Karpas-422 (cell line): ENCODE measurements around the gene TBC1D16. TPM values are rescaled to one million over a fixed set of nuclear protein-coding genes. Genes with fewer than 3 reads are reported as not detected.

Experiments
- DNase-seq: peaks from one replicate; pipeline ENCODE4 v3.0.0-alpha.2; 2015
- H2AFZ ChIP-seq: fragments of 200-600 bp; sonication (generic); 2 replicates; pipeline ENCODE4 v1.6.1; 2014; ENCODE audit warnings: antibody characterized with exemption, low read length, mixed read lengths
- H3K27ac ChIP-seq: fragments of 200-600 bp; sonication (generic); 2 replicates; pipeline ENCODE4 v1.5.1; 2014; ENCODE audit warnings: mild to moderate bottlenecking, low read length, moderate library complexity
- H3K27me3 ChIP-seq: fragments of 200-600 bp; sonication (generic); 2 replicates; pipeline ENCODE4 v1.6.1; 2014; ENCODE audit warnings: low read length, mixed read lengths
- H3K36me3 ChIP-seq: fragments of 200-600 bp; sonication (generic); 2 replicates; pipeline ENCODE4 v1.6.1; 2014; ENCODE audit warnings: low read length, mixed read lengths; ENCODE audit not compliant: insufficient read depth
- H3K4me1 ChIP-seq: fragments of 200-600 bp; sonication (generic); 2 replicates; pipeline ENCODE4 v1.6.1; 2014; ENCODE audit warnings: mild to moderate bottlenecking, low read length, mixed read lengths
- H3K4me2 ChIP-seq: fragments of 200-600 bp; sonication (generic); 2 replicates; pipeline ENCODE4 v1.6.1; 2014; ENCODE audit warnings: low read length, low read depth, mild to moderate bottlenecking; ENCODE audit not compliant: poor library complexity, severe bottlenecking
- H3K4me3 ChIP-seq: fragments of 200-600 bp; sonication (generic); 2 replicates; pipeline ENCODE4 v1.5.1; 2014; ENCODE audit warnings: mild to moderate bottlenecking, antibody characterized with exemption, low read length, mixed read lengths
- H3K79me2 ChIP-seq: fragments of 200-600 bp; sonication (generic); 2 replicates; pipeline ENCODE4 v1.6.1; 2014; ENCODE audit warnings: mild to moderate bottlenecking, low read length, mixed read lengths
- H3K9ac ChIP-seq: fragments of 200-600 bp; sonication (generic); 2 replicates; pipeline ENCODE4 v1.6.0; 2014; ENCODE audit warnings: low read length
- H3K9me2 ChIP-seq: fragments of 200-600 bp; sonication (generic), shearing (Covaris generic); replicated peaks from 2 replicates; pipeline ENCODE4 v1.6.0; 2014; ENCODE audit warnings: mild to moderate bottlenecking, low read length, moderate library complexity; ENCODE audit not compliant: insufficient read depth
- H3K9me3 ChIP-seq: fragments of 300-700, 200-600 bp; sonication (generic); 2 replicates; pipeline ENCODE4 v1.6.1; 2014; ENCODE audit warnings: low read length, mixed read lengths
- H4K20me1 ChIP-seq: fragments of 200-600 bp; sonication (generic); 2 replicates; pipeline ENCODE4 v1.6.1; 2014; ENCODE audit warnings: mild to moderate bottlenecking, antibody characterized with exemption, low read length, low read depth; ENCODE audit not compliant: insufficient read depth
- total RNA-seq: library from RNA; depleted of rRNA; stranded (reverse); fragments of >200 nt; shearing (Covaris generic); gene quantifications from 2 replicates; pipeline ENCODE4 v1.2.3, GENCODE V29; 2014; ENCODE audit warnings: low replicate concordance; rRNA removed

The TBC1D16 gene
- total RNA-seq, 1 experiment from 2014 or later = 0.22 TPM

DNA sequence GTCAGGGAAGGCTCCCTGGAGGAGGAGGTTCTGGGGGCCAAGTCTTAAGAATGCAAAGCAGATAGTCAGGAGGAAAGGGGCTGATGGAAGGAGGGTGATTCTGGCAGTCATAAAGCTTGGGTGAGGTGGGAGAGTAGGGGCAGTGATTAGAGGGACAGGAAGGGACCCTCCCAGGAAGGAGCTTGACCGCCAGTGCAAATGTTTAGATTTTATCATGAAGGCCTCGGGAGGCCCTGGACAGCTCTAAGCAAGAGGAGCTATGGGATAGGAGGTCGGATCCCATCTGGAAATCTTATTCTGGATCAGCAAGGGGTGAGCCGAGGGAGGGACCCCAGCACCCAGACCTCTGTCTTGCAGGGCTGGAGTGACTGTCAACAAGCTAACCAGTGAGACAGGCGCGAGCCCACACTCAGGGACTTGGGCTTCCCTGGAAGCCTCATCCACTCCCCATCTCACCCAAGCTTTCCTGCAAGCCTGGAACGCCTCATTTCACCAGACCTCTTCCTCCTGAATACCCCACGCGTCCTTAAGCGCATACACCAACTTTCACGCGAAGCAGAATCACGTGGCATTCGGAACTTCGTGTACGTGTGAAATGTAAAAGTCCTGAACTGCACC, 144.4 kb downstream of the TBC1D16 start:
- H4K20me1 ChIP-seq = no peaks in the 10 kb centered on the region
- H3K4me2 ChIP-seq = no peak overlapping the region
- no peak overlapping the region for H3K27ac ChIP-seq
- no peaks in the 10 kb centered on the region for H3K27me3 ChIP-seq
- no peaks in the 10 kb centered on the region for H3K4me1 ChIP-seq
- H3K9me3 ChIP-seq = no peaks in the 10 kb centered on the region
- no peak overlapping the region for H2AFZ ChIP-seq
- no peaks in the 10 kb centered on the region for H3K36me3 ChIP-seq
- no peaks in the 10 kb centered on the region for H3K9me2 ChIP-seq
- no peak for DNase-seq
- H3K79me2 ChIP-seq = no peaks in the 10 kb centered on the region
- H3K9ac ChIP-seq = no peak overlapping the region
- H3K4me3 ChIP-seq = no peak overlapping the region

- H3K9ac ChIP-seq = no peak overlapping the region
- H3K36me3 ChIP-seq = no peaks in the 10 kb centered on the region
- H4K20me1 ChIP-seq = no peaks in the 10 kb centered on the region
- no peak overlapping the region for H3K4me3 ChIP-seq
- no peaks in the 10 kb centered on the region for H3K9me2 ChIP-seq
- H3K4me1 ChIP-seq = no peaks in the 10 kb centered on the region
- no peak overlapping the region for H3K4me2 ChIP-seq
- H3K27ac ChIP-seq = no peak overlapping the region
- no peaks in the 10 kb centered on the region for H3K9me3 ChIP-seq
- no peak overlapping the region for H2AFZ ChIP-seq
- DNase-seq = no peak
- no peaks in the 10 kb centered on the region for H3K27me3 ChIP-seq
- no peaks in the 10 kb centered on the region for H3K79me2 ChIP-seq
Observed at GRCh38 chr17:79890706-79891105, 145.0 kb downstream of the TBC1D16 start.

DNA sequence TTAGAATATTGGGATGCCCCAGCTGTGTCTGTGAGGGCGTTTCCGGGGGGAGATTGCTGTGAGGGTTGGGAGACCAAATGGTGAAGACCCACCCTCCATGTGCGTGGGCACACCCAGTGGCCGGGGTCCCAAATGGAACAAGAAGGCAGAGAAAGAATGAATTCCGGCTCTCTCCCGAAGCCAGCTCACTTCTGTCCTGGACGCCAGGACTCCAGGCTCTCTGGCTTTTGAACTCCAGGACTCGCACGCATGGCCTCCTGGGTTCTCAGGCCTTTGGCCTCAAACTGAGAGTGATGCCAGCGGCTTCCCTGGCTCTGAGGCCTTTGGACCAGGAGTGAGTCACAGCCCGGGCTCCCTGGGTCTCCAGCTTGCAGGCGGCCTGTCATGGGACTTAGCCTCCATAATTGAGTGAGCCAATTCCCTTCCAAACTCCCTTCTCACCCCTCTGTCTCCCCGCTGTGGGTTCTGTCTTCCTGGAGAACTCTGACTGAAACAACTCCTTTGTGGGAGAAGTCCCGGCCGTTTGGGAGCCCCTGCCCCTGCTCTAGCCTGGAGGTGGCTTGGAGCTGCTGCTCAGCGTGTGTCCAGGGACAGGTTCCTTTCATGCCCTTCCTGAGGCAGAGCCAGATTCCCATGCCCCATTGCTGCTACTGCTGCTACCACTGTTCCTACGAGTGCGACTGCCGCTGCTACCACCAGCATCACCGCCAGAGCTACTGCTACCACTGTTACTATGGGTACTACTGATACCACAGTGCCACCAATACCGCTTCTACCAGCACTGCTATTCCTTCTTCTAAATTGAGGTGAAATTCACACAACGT, 146.6 kb downstream of the TBC1D16 start:
- H3K79me2 ChIP-seq = no peaks in the 10 kb centered on the region
- no peak overlapping the region for H3K27ac ChIP-seq
- no peaks in the 10 kb centered on the region for H4K20me1 ChIP-seq
- no peak overlapping the region for H3K4me3 ChIP-seq
- H3K4me2 ChIP-seq = no peak overlapping the region
- no peaks in the 10 kb centered on the region for H3K27me3 ChIP-seq
- H3K36me3 ChIP-seq = no peaks in the 10 kb centered on the region
- DNase-seq = no peak
- H2AFZ ChIP-seq = no peak overlapping the region
- no peaks in the 10 kb centered on the region for H3K4me1 ChIP-seq
- no peaks in the 10 kb centered on the region for H3K9me2 ChIP-seq
- no peaks in the 10 kb centered on the region for H3K9me3 ChIP-seq
- H3K9ac ChIP-seq = no peak overlapping the region

DNA sequence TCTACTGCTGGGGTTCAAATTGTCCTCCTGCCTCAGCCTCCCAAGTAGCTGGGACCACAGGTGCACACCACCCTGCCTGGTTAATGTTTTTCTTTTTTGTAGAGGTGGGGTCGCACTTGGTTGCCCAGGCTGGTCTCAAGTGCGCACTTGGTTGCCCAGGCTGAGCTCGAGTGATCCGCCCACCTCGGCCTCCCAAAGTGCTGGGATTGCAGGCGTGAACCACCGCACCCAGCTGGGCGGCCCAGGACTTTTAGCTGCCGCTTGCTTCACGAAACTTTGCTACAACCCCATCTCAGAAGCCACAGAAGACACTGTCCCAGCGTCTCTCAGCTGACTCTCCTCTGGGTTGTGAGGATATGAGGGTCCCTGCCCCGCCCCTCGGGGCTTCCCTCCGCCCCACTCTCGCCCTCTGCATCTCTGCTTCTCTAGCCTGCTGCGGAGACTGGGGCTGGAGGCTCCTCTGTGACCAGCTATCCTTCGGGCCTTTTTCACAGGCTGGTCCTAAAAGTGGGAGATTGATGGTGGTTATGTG, 147.6 kb downstream of the TBC1D16 start:
- Histone ChIP-seq H3K27ac (no peak overlapping the region), H3K9me2 (no peaks in the 10 kb centered on the region), H3K9ac (no peak overlapping the region), H3K4me1 (no peaks in the 10 kb centered on the region), H2AFZ (no peak overlapping the region), H4K20me1 (no peaks in the 10 kb centered on the region), H3K4me3 (no peak overlapping the region), H3K79me2 (no peaks in the 10 kb centered on the region), H3K36me3 (no peaks in the 10 kb centered on the region), H3K27me3 (no peaks in the 10 kb centered on the region), H3K4me2 (no peak overlapping the region), H3K9me3 (no peaks in the 10 kb centered on the region)
- DNase-seq = no peak

- Histone ChIP-seq H3K79me2 (no peaks in the 10 kb centered on the region), H3K36me3 (no peaks in the 10 kb centered on the region), H3K9ac (no peak overlapping the region), H3K9me2 (no peaks in the 10 kb centered on the region), H3K27ac (no peak overlapping the region), H3K4me2 (no peak overlapping the region), H3K27me3 (no peaks in the 10 kb centered on the region), H3K4me1 (no peaks in the 10 kb centered on the region), H3K9me3 (no peaks in the 10 kb centered on the region), H2AFZ (no peak overlapping the region), H4K20me1 (no peaks in the 10 kb centered on the region), H3K4me3 (no peak overlapping the region)
- no peak for DNase-seq
Observed at GRCh38 chr17:79887451-79887991, 148.2 kb downstream of the TBC1D16 start.

GRCh38 chr17:79883202-79883601, 152.5 kb downstream of the TBC1D16 start:
- Histone ChIP-seq H3K79me2 (no peaks in the 10 kb centered on the region), H2AFZ (no peak overlapping the region), H3K4me3 (no peak overlapping the region), H3K9ac (no peak overlapping the region), H4K20me1 (no peaks in the 10 kb centered on the region), H3K27me3 (no peaks in the 10 kb centered on the region), H3K36me3 (no peaks in the 10 kb centered on the region), H3K9me3 (no peaks in the 10 kb centered on the region), H3K27ac (no peak overlapping the region), H3K4me2 (no peak overlapping the region), H3K4me1 (no peaks in the 10 kb centered on the region), H3K9me2 (no peaks in the 10 kb centered on the region)
- no peak for DNase-seq

Other genes with a start within 250 kb of the TBC1D16 start
- gene CBX8, start 238.8 kb downstream of the TBC1D16 start, total RNA-seq = 8.0 and 26.4 TPM in 2 replicates
- gene CBX4, start 196.4 kb downstream of the TBC1D16 start, total RNA-seq = 33.3 and 86.5 TPM in 2 replicates
- not detected in 2 replicates for gene CCDC40, start 770 bp upstream of the TBC1D16 start, total RNA-seq
- gene GAA, start 65.7 kb upstream of the TBC1D16 start, total RNA-seq = 4.3 and 6.2 TPM in 2 replicates
- 90.7 and 93.8 TPM in 2 replicates for gene EIF4A3, start 111.3 kb upstream of the TBC1D16 start, total RNA-seq
- 0.07 TPM in 1 of 2 replicates, not detected in the other for gene CARD14, start 134.2 kb upstream of the TBC1D16 start, total RNA-seq
- 13.6 and 16.0 TPM in 2 replicates for gene SGSH, start 184.5 kb upstream of the TBC1D16 start, total RNA-seq
- gene SLC26A11, start 184.6 kb upstream of the TBC1D16 start, total RNA-seq = 7.4 and 8.1 TPM in 2 replicates
- 15.0 and 27.1 TPM in 2 replicates for gene RNF213, start 225.0 kb upstream of the TBC1D16 start, total RNA-seq